HCT116 (cell line): ENCODE data around the gene DHRS13. TPM values are rescaled to one million over a fixed set of nuclear protein-coding genes. Genes with fewer than 3 reads are reported as not detected.

Experiments
- ATAC-seq: fragments of 200-7000 bp; cut with Tn5 transposase; 2 replicates; pipeline ENCODE4 v1.9.1; 2020; ENCODE audit warnings: mild to moderate bottlenecking, moderate library complexity
- BruUV-seq: library from RNA; stranded (reverse); fragments of 400-500 nt; replicated peaks from 2 replicates; lab custom pipeline; 2021; lab: Mats Ljungman, UMichigan
- CTCF ChIA-PET: fragments of 300-600 bp; sonication (Branson Sonifier 250); formaldehyde crosslinking; loops from one replicate; lab custom pipeline; 2021; ENCODE audit warnings: antibody characterized with exemption; lab: Charles Lee
- POLR2A ChIA-PET: fragments of 300-600, 350-600 bp; sonication (Branson Sonifier 250); formaldehyde crosslinking; loops from one replicate; lab custom pipeline; 2021; ENCODE audit warnings: antibody characterized with exemption; lab: Charles Lee
- RAD21 ChIA-PET, 2 experiments: fragments of 300-600 bp; sonication (Branson Sonifier 250); formaldehyde crosslinking; loops; one replicate each; lab custom pipeline; 2023; ENCODE audit warnings: low total read pairs in 2 of 2; ENCODE audit not compliant: uncharacterized antibody in 2 of 2, unreplicated experiment in 2 of 2, low non-redundant PET in 1 of 2; lab: Charles Lee
- DNase-seq: peaks from one replicate; pipeline ENCODE4 v3.0.0-alpha.2; 2010; ENCODE audit warnings: low read depth, low spot score
- H2AFZ ChIP-seq: fragments of 200-600 bp; shearing (Covaris generic), sonication (generic); 2 replicates; pipeline ENCODE4 v1.6.1; 2017; ENCODE audit warnings: low read depth, mixed run types, mixed read lengths, antibody characterized with exemption, low read length; ENCODE audit not compliant: poor library complexity, severe bottlenecking
- H3K27ac ChIP-seq: 2 replicates; pipeline ENCODE4 v1.5.1; 2012; ENCODE audit warnings: low read depth, low read length
- H3K27me3 ChIP-seq: fragments of 200-600 bp; sonication (generic); 2 replicates; pipeline ENCODE4 v1.6.1; 2016; ENCODE audit warnings: mixed run types, low read length, mixed read lengths; ENCODE audit not compliant: insufficient read depth
- H3K36me3 ChIP-seq, 2 experiments: fragments of 200-500 bp in 1 of 2; fragments of 200-600 bp in 1 of 2; sonication (Bioruptor generic) in 1 of 2; sonication (generic) in 1 of 2; 2 replicates each; pipeline versions ENCODE4 v1.5.1 to v1.6.1; 2014 to 2016; ENCODE audit warnings: low read length in 2 of 2, inconsistent platforms in 1 of 2, mixed read lengths in 1 of 2, mixed run types in 1 of 2; ENCODE audit not compliant: insufficient read depth in 2 of 2, control insufficient read depth in 1 of 2
- H3K4me1 ChIP-seq, 2 experiments: fragments of 200-600 bp in 1 of 2; sonication (generic) in 1 of 2; 2 replicates each; pipeline versions ENCODE4 v1.5.1 to v1.6.1; 2012 to 2017; ENCODE audit warnings: low read length in 2 of 2, inconsistent platforms in 1 of 2, mild to moderate bottlenecking in 1 of 2, mixed read lengths in 1 of 2, mixed run types in 1 of 2, moderate library complexity in 1 of 2; ENCODE audit not compliant: insufficient read depth in 2 of 2, control insufficient read depth in 1 of 2
- H3K4me2 ChIP-seq: fragments of 200-600 bp; sonication (generic); 2 replicates; pipeline ENCODE4 v1.6.1; 2017; ENCODE audit warnings: mixed run types, low read length, mixed read lengths
- H3K4me3 ChIP-seq, 2 experiments: fragments of 200-600 bp in 1 of 2; sonication (generic) in 1 of 2; replicated peaks in 1 of 2; 2 replicates each; pipeline ENCODE4 v1.5.1; 2011 to 2016; ENCODE audit warnings: low read length in 2 of 2, control low read depth in 1 of 2, low read depth in 1 of 2, mild to moderate bottlenecking in 1 of 2, mixed read lengths in 1 of 2, mixed run types in 1 of 2
- H3K79me2 ChIP-seq: fragments of 200-600 bp; sonication (generic); 2 replicates; pipeline ENCODE4 v1.6.1; 2017; ENCODE audit warnings: mild to moderate bottlenecking, mixed run types, low read length, moderate library complexity, mixed read lengths; ENCODE audit not compliant: insufficient read depth
- H3K9ac ChIP-seq: fragments of 200-600 bp; sonication (generic); 2 replicates; pipeline ENCODE4 v1.6.1; 2016; ENCODE audit warnings: low read length, mixed read lengths
- H3K9me2 ChIP-seq: fragments of 200-600 bp; sonication (generic), shearing (Covaris generic); 2 replicates; pipeline ENCODE4 v1.6.1; 2017; ENCODE audit warnings: mixed run types, mild to moderate bottlenecking, moderate library complexity; ENCODE audit not compliant: insufficient read depth
- H3K9me3 ChIP-seq, 2 experiments: fragments of 200-500 bp in 1 of 2; fragments of 200-600 bp in 1 of 2; sonication (Bioruptor generic) in 1 of 2; sonication (generic) in 1 of 2; 2 replicates each; pipeline ENCODE4 v1.6.1; 2014 to 2017; ENCODE audit warnings: low read length in 2 of 2, mixed read lengths in 2 of 2, inconsistent platforms in 1 of 2, low read depth in 1 of 2, mild to moderate bottlenecking in 1 of 2, mixed run types in 1 of 2, moderate library complexity in 1 of 2; ENCODE audit not compliant: control insufficient read depth in 1 of 2, insufficient read depth in 1 of 2
- H4K20me1 ChIP-seq: fragments of 200-600 bp; sonication (generic), shearing (Covaris generic); 2 replicates; pipeline ENCODE4 v1.6.1; 2017; ENCODE audit warnings: mixed run types, mild to moderate bottlenecking, moderate library complexity; ENCODE audit not compliant: insufficient read depth
- CBX3 ChIP-seq: IDR thresholded peaks from 2 replicates; pipeline ENCODE4 v1.6.1; 2012; ENCODE audit warnings: low read depth
- ELF1 ChIP-seq: IDR thresholded peaks from 2 replicates; pipeline ENCODE4 v1.6.1; 2012; ENCODE audit warnings: low read depth, borderline replicate concordance
- EZH2 ChIP-seq: fragments of 200-600 bp; sonication (generic); IDR thresholded peaks from 2 replicates; pipeline ENCODE4 v1.6.1; 2017; ENCODE audit warnings: antibody characterized with exemption, mixed run types
- FOSL1 ChIP-seq: IDR thresholded peaks from 2 replicates; pipeline ENCODE4 v1.6.1; 2012; ENCODE audit warnings: low read depth
- JUND ChIP-seq: IDR thresholded peaks from 2 replicates; pipeline ENCODE4 v1.6.1; 2012
- POLR2A ChIP-seq: IDR thresholded peaks from 2 replicates; pipeline ENCODE4 v1.7.0; 2011; ENCODE audit warnings: borderline replicate concordance; ENCODE audit not compliant: insufficient read depth, insufficient read length; ENCODE audit errors: extremely low read depth
- POLR2AphosphoS5 ChIP-seq: IDR thresholded peaks from 2 replicates; pipeline ENCODE4 v1.6.1; 2011; ENCODE audit warnings: mild to moderate bottlenecking, low read depth, low read length, moderate library complexity
- RAD21 ChIP-seq: IDR thresholded peaks from 2 replicates; pipeline ENCODE4 v1.6.1; 2012; ENCODE audit warnings: low read depth, mild to moderate bottlenecking
- SIN3A ChIP-seq: IDR thresholded peaks from 2 replicates; pipeline ENCODE4 v1.6.1; 2012; ENCODE audit warnings: low read depth
- SRF ChIP-seq: IDR thresholded peaks from 2 replicates; pipeline ENCODE4 v1.6.1; 2012; ENCODE audit warnings: low read depth
- intact Hi-C: fragments of 100-400 bp; cut with micrococcal nuclease; formaldehyde crosslinking; loops from 2 replicates; pipeline ENCODE4 v1.10.0; 2022
- total RNA-seq: library from RNA; stranded (reverse); gene quantifications from one replicate; pipeline ENCODE4 v1.2.1, GENCODE V29; 2021; ENCODE audit not compliant: unreplicated experiment
- TF ChIP-seq, protein P1 (sequence below): IDR thresholded peaks from 2 replicates; pipeline ENCODE4 v1.6.1; 2011; ENCODE audit warnings: mild to moderate bottlenecking, low read length, moderate library complexity; ENCODE audit not compliant: insufficient replicate concordance; ENCODE audit errors: extremely low read depth
- TF ChIP-seq, protein P2 (sequence below): IDR thresholded peaks from 2 replicates; pipeline ENCODE4 v1.6.1; 2012
- TF ChIP-seq, protein P3 (sequence below): IDR thresholded peaks from 2 replicates; pipeline ENCODE4 v1.6.1; 2012; ENCODE audit warnings: low read depth
- TF ChIP-seq, protein P4 (sequence below), 3 experiments: fragments of 200-600 bp in 1 of 3; sonication (generic) in 1 of 3; IDR thresholded peaks in 2 of 3; conservative IDR thresholded peaks in 1 of 3; 2 replicates each; pipeline ENCODE4 v1.5.1; 2012 to 2017; ENCODE audit warnings: low read depth in 2 of 3, low read length in 2 of 3, antibody characterized with exemption in 1 of 3, borderline replicate concordance in 1 of 3, control low read depth in 1 of 3, mild to moderate bottlenecking in 1 of 3, mixed read lengths in 1 of 3, mixed run types in 1 of 3, moderate library complexity in 1 of 3; ENCODE audit not compliant: insufficient read depth in 1 of 3

DHRS13 gene
- total RNA-seq, 1 experiment from 2014 or later = 13.5 TPM

DNA sequence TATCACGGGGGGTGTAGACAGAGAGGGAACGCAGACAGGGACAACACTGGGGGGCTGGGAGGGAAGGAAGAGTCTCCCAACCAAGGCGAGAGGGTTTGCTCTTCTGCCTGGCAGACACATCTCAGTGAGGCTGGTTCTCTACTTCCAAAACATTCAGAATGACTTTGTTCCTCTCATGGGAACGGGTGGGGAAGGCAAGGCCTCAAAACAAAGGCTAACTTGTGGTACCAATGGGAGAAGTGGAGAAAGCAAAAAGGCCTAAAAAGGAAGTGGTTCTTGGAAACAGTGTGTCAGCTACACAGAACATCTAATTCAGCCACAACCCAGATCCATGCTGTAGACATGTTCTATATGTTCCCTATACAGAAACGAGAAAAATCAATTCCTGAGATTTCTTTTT lies 12.9 kb downstream of the DHRS13 start:
- H4K20me1 ChIP-seq = no peaks in the 10 kb centered on the region
- ChIA-PET RAD21 (no interaction called here), POLR2A (no interaction called here), CTCF (no interaction called here)
- H3K27ac ChIP-seq = no peak overlapping the region
- DNase-seq = no peak
- no peak overlapping the region for H3K4me3 ChIP-seq
- H3K9me2 ChIP-seq = no peaks in the 10 kb centered on the region
- intact Hi-C loops = no loop called here
- no peaks in the 10 kb centered on the region for H3K27me3 ChIP-seq
- H2AFZ ChIP-seq = no peak overlapping the region
- no peak overlapping the region for H3K9ac ChIP-seq
- H3K79me2 ChIP-seq = peaks cover under 1% of the 10 kb centered on the region; the same call in 1 of the 2 replicates
- ATAC-seq = no peak
- no peaks in the 10 kb centered on the region for H3K36me3 ChIP-seq
- BruUV-seq = no TSS peak
- no peaks in the 10 kb centered on the region for H3K9me3 ChIP-seq
- H3K4me1 ChIP-seq = peaks cover 4 to 6% of the 10 kb centered on the region in 2 experiments; a peak in 2 of 4 replicates
- TF ChIP-seq CBX3 (no peak), ELF1 (no peak)
- TF ChIP-seq, protein P1, sequence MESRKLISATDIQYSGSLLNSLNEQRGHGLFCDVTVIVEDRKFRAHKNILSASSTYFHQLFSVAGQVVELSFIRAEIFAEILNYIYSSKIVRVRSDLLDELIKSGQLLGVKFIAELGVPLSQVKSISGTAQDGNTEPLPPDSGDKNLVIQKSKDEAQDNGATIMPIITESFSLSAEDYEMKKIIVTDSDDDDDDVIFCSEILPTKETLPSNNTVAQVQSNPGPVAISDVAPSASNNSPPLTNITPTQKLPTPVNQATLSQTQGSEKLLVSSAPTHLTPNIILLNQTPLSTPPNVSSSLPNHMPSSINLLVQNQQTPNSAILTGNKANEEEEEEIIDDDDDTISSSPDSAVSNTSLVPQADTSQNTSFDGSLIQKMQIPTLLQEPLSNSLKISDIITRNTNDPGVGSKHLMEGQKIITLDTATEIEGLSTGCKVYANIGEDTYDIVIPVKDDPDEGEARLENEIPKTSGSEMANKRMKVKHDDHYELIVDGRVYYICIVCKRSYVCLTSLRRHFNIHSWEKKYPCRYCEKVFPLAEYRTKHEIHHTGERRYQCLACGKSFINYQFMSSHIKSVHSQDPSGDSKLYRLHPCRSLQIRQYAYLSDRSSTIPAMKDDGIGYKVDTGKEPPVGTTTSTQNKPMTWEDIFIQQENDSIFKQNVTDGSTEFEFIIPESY = no peak
- no peak overlapping the region for H3K4me2 ChIP-seq

DNA sequence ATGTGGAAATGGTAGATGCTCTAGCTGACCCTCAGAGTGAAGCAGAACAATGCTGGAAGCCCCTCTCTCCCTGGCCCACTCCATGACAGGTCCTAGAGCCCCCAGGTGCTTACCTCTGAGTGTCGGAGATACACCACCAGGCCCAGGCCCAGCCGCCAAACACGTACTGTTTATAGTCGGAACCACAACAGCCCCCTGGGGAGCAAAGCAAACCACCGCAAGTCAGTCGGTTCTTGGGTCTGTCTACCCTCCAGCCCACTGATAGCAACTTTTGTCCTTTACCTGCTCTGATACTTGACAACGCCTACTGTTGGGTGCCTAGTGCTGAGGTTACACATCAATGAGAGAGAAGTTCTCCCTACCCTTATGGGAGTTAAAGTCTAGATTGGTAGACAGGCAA lies 14.0 kb downstream of the DHRS13 start:
- ChIA-PET RAD21 (no interaction called here), POLR2A (no interaction called here), CTCF (no interaction called here)
- Histone ChIP-seq H2AFZ (no peak overlapping the region), H3K4me3 (no peak overlapping the region), H3K9ac (no peak overlapping the region), H3K4me2 (no peak overlapping the region), H3K9me2 (no peaks in the 10 kb centered on the region), H3K27ac (no peak overlapping the region), H3K27me3 (no peaks in the 10 kb centered on the region), H3K9me3 (no peaks in the 10 kb centered on the region), H3K79me2 (no peaks in the 10 kb centered on the region), H4K20me1 (no peaks in the 10 kb centered on the region), H3K36me3 (no peaks in the 10 kb centered on the region; a peak in 1 of 4 replicates), H3K4me1 (peaks cover 4 to 6% of the 10 kb centered on the region in 2 experiments; a peak in 2 of 4 replicates)
- DNase-seq (no peak), ATAC-seq (no peak)
- BruUV-seq = no TSS peak
- intact Hi-C loops = no loop called here
- TF ChIP-seq RAD21 = no peak
- TF ChIP-seq POLR2AphosphoS5 = no peak
- TF ChIP-seq JUND = no peak
- TF ChIP-seq POLR2A = no peak
- TF ChIP-seq, protein P2, sequence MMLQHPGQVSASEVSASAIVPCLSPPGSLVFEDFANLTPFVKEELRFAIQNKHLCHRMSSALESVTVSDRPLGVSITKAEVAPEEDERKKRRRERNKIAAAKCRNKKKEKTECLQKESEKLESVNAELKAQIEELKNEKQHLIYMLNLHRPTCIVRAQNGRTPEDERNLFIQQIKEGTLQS = no peak
- TF ChIP-seq, protein P3, sequence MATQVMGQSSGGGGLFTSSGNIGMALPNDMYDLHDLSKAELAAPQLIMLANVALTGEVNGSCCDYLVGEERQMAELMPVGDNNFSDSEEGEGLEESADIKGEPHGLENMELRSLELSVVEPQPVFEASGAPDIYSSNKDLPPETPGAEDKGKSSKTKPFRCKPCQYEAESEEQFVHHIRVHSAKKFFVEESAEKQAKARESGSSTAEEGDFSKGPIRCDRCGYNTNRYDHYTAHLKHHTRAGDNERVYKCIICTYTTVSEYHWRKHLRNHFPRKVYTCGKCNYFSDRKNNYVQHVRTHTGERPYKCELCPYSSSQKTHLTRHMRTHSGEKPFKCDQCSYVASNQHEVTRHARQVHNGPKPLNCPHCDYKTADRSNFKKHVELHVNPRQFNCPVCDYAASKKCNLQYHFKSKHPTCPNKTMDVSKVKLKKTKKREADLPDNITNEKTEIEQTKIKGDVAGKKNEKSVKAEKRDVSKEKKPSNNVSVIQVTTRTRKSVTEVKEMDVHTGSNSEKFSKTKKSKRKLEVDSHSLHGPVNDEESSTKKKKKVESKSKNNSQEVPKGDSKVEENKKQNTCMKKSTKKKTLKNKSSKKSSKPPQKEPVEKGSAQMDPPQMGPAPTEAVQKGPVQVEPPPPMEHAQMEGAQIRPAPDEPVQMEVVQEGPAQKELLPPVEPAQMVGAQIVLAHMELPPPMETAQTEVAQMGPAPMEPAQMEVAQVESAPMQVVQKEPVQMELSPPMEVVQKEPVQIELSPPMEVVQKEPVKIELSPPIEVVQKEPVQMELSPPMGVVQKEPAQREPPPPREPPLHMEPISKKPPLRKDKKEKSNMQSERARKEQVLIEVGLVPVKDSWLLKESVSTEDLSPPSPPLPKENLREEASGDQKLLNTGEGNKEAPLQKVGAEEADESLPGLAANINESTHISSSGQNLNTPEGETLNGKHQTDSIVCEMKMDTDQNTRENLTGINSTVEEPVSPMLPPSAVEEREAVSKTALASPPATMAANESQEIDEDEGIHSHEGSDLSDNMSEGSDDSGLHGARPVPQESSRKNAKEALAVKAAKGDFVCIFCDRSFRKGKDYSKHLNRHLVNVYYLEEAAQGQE = no peak
- no peak for TF ChIP-seq EZH2
- TF ChIP-seq, protein P4, sequence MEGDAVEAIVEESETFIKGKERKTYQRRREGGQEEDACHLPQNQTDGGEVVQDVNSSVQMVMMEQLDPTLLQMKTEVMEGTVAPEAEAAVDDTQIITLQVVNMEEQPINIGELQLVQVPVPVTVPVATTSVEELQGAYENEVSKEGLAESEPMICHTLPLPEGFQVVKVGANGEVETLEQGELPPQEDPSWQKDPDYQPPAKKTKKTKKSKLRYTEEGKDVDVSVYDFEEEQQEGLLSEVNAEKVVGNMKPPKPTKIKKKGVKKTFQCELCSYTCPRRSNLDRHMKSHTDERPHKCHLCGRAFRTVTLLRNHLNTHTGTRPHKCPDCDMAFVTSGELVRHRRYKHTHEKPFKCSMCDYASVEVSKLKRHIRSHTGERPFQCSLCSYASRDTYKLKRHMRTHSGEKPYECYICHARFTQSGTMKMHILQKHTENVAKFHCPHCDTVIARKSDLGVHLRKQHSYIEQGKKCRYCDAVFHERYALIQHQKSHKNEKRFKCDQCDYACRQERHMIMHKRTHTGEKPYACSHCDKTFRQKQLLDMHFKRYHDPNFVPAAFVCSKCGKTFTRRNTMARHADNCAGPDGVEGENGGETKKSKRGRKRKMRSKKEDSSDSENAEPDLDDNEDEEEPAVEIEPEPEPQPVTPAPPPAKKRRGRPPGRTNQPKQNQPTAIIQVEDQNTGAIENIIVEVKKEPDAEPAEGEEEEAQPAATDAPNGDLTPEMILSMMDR (IDR thresholded peaks at IDR 0.05 in 2 of 3, conservative IDR thresholded peaks at IDR 0.05 in 1 of 3; ENCODE audit: borderline replicate concordance in 1 of 3, insufficient read depth in 1 of 3, low read depth in 2 of 3, low read length in 2 of 3) = no peak
- no peak for TF ChIP-seq FOSL1
- no peak for TF ChIP-seq ELF1
- no peak for TF ChIP-seq SRF
- no peak for TF ChIP-seq SIN3A
